A549 (cell line): Measurements from ENCODE around the gene ZNF354B.

ENCODE experiments used
- CBX8 ChIP-seq: fragments of 200-600 bp; sonication (generic); IDR thresholded peaks from 2 replicates; pipeline ENCODE4 v1.6.1; 2016
- MYC ChIP-seq: IDR thresholded peaks from 2 replicates; pipeline ENCODE4 v1.6.1; 2012; ENCODE audit warnings: mild to moderate bottlenecking, inconsistent platforms, low read length, improper control_type of control experiment, borderline replicate concordance

- TF ChIP-seq CBX8 (no peak), MYC (no peak)
These were observed 72.3 kb downstream of the ZNF354B start for GRCh38 chr5:178931846-178932760.
